Panc1 (cell line): ENCODE measurements around the gene ASTN2. TPM values are rescaled to one million over a fixed set of nuclear protein-coding genes. Genes with fewer than 3 reads are reported as not detected.

Source experiments
- ATAC-seq: fragments of 200-7000 bp; cut with Tn5 transposase; 2 replicates; pipeline ENCODE4 v1.9.1; 2020; ENCODE audit warnings: mild to moderate bottlenecking, moderate library complexity
- BruUV-seq: library from RNA; stranded (reverse); fragments of 400-500 nt; replicated peaks from 2 replicates; lab custom pipeline; 2021; lab: Mats Ljungman, UMichigan
- CTCF ChIA-PET: fragments of 300-600 bp; sonication (Branson Sonifier 250); formaldehyde crosslinking; loops from one replicate; lab custom pipeline; 2022; ENCODE audit warnings: antibody characterized with exemption; lab: Charles Lee
- POLR2A ChIA-PET: fragments of 300-600 bp; sonication (Branson Sonifier 250); formaldehyde crosslinking; loops from one replicate; lab custom pipeline; 2022; ENCODE audit warnings: antibody characterized with exemption; lab: Charles Lee
- DNase-seq: peaks from one replicate; pipeline ENCODE4 v3.0.0-alpha.2; 2010; ENCODE audit warnings: low read depth, low spot score
- H3K27ac ChIP-seq: 2 replicates; pipeline ENCODE4 v1.5.1; 2011; ENCODE audit warnings: mild to moderate bottlenecking, low read length, inconsistent platforms
- H3K27me3 ChIP-seq: fragments of 200-500 bp; sonication (Bioruptor generic); 2 replicates; pipeline ENCODE4 v1.6.0; 2014; ENCODE audit warnings: low read length, inconsistent platforms; ENCODE audit not compliant: control insufficient read depth, insufficient read depth
- H3K36me3 ChIP-seq: fragments of 200-500 bp; sonication (Bioruptor generic); 2 replicates; pipeline ENCODE4 v1.5.1; 2014; ENCODE audit warnings: inconsistent platforms, mild to moderate bottlenecking, low read length, moderate library complexity; ENCODE audit not compliant: control insufficient read depth, insufficient read depth
- H3K4me1 ChIP-seq: 2 replicates; pipeline ENCODE4 v1.5.1; 2011; ENCODE audit warnings: inconsistent platforms, mild to moderate bottlenecking, low read length, moderate library complexity; ENCODE audit not compliant: control insufficient read depth, insufficient read depth
- H3K4me3 ChIP-seq, 2 experiments: 2 replicates each; pipeline ENCODE4 v1.5.1; 2011 to 2012; ENCODE audit warnings: low read depth in 2 of 2, low read length in 2 of 2, mild to moderate bottlenecking in 2 of 2, inconsistent platforms in 1 of 2, moderate library complexity in 1 of 2
- H3K9me3 ChIP-seq: fragments of 200-500 bp; sonication (Bioruptor generic); 2 replicates; pipeline ENCODE4 v1.5.1; 2014; ENCODE audit warnings: low read depth, mild to moderate bottlenecking, inconsistent platforms, low read length, moderate library complexity; ENCODE audit not compliant: control insufficient read depth, insufficient read depth
- POLR2AphosphoS5 ChIP-seq: IDR thresholded peaks from 2 replicates; pipeline ENCODE4 v1.6.1; 2012; ENCODE audit warnings: mild to moderate bottlenecking, low read depth, low read length, moderate library complexity
- REST ChIP-seq, 2 experiments: IDR thresholded peaks; 2 replicates each; pipeline ENCODE4 v1.6.1; 2011 to 2012; ENCODE audit warnings: low read depth in 2 of 2, control low read depth in 1 of 2, low read length in 1 of 2, mild to moderate bottlenecking in 1 of 2, moderate library complexity in 1 of 2; ENCODE audit not compliant: insufficient read depth in 1 of 2
- SIN3A ChIP-seq: IDR thresholded peaks from 2 replicates; pipeline ENCODE4 v1.6.1; 2012; ENCODE audit warnings: low read depth, mild to moderate bottlenecking, low read length, moderate library complexity, borderline replicate concordance; ENCODE audit not compliant: insufficient read depth
- TCF7L2 ChIP-seq: IDR thresholded peaks from 2 replicates; pipeline ENCODE4 v1.6.1; 2011; ENCODE audit warnings: mild to moderate bottlenecking, low read depth, low read length, inconsistent platforms
- in situ Hi-C: cut with HindIII; loops from 2 replicates; pipeline ENCODE4 v1.10.0; 2016; ENCODE audit warnings: low sequenced_read_pairs, low pct_unique_long_range_greater_than_20kb
- intact Hi-C: fragments of 100-400 bp; cut with micrococcal nuclease; formaldehyde crosslinking; loops from one replicate; pipeline ENCODE4 v1.10.0; 2022; ENCODE audit not compliant: unreplicated experiment
- total RNA-seq: library from RNA; stranded (reverse); gene quantifications from one replicate; pipeline ENCODE4 v1.2.1, GENCODE V29; 2021; ENCODE audit not compliant: unreplicated experiment
- TF ChIP-seq, protein P1 (sequence below): fragments of 450-650 bp; IDR thresholded peaks from 2 replicates; pipeline ENCODE4 v1.5.1; 2017; ENCODE audit warnings: mild to moderate bottlenecking

Gene ASTN2
- total RNA-seq, 1 experiment from 2014 or later, result 3.9 TPM

- ATAC-seq (no peak), DNase-seq (no peak)
- H3K36me3 ChIP-seq, result no peaks in the 10 kb centered on the region
- intact Hi-C loops (no loop called here), in situ Hi-C loops (no loop called here)
- no peaks in the 10 kb centered on the region for H3K4me1 ChIP-seq
- CTCF ChIA-PET, result no interaction called here
- no peak overlapping the region for H3K4me3 ChIP-seq
- H3K27ac ChIP-seq, result no peak overlapping the region
- TF ChIP-seq TCF7L2 (no peak), REST (IDR thresholded peaks at IDR 0.05; ENCODE audit: insufficient read depth in 1 of 2, low read depth in 2 of 2, low read length in 1 of 2) (no peak), POLR2AphosphoS5 (no peak), SIN3A (no peak)
- TF ChIP-seq, protein P1, sequence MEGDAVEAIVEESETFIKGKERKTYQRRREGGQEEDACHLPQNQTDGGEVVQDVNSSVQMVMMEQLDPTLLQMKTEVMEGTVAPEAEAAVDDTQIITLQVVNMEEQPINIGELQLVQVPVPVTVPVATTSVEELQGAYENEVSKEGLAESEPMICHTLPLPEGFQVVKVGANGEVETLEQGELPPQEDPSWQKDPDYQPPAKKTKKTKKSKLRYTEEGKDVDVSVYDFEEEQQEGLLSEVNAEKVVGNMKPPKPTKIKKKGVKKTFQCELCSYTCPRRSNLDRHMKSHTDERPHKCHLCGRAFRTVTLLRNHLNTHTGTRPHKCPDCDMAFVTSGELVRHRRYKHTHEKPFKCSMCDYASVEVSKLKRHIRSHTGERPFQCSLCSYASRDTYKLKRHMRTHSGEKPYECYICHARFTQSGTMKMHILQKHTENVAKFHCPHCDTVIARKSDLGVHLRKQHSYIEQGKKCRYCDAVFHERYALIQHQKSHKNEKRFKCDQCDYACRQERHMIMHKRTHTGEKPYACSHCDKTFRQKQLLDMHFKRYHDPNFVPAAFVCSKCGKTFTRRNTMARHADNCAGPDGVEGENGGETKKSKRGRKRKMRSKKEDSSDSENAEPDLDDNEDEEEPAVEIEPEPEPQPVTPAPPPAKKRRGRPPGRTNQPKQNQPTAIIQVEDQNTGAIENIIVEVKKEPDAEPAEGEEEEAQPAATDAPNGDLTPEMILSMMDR, result no peak
- POLR2A ChIA-PET, result no interaction called here
- H3K9me3 ChIP-seq, result no peaks in the 10 kb centered on the region
- BruUV-seq, result no TSS peak
- H3K27me3 ChIP-seq, result no peaks in the 10 kb centered on the region
Measured at GRCh38 chr9:116815835-116816234, 599.0 kb downstream of the ASTN2 start.

- ATAC-seq (no peak), DNase-seq (no peak)
- H3K4me1 ChIP-seq, result no peaks in the 10 kb centered on the region
- no TSS peak for BruUV-seq
- TF ChIP-seq SIN3A (no peak), POLR2AphosphoS5 (no peak), TCF7L2 (no peak), REST (IDR thresholded peaks at IDR 0.05; ENCODE audit: insufficient read depth in 1 of 2, low read depth in 2 of 2, low read length in 1 of 2) (no peak)
- TF ChIP-seq, protein P1, result no peak
- H3K27ac ChIP-seq, result no peak overlapping the region
- POLR2A ChIA-PET, result no interaction called here
- H3K9me3 ChIP-seq, result no peaks in the 10 kb centered on the region
- intact Hi-C loops (no loop called here), in situ Hi-C loops (no loop called here)
- no peaks in the 10 kb centered on the region for H3K27me3 ChIP-seq
- H3K36me3 ChIP-seq, result no peaks in the 10 kb centered on the region
- H3K4me3 ChIP-seq, result no peak overlapping the region
- CTCF ChIA-PET, result interaction anchor here (0.6 kb wide), 1 partner anchor 30 kb away, joined by 3 read pairs; no protein-coding TSS in a partner anchor
Measured at GRCh38 chr9:116813031-116813300, 601.9 kb downstream of the ASTN2 start.
